ENCODE results near the gene LDLRAD4.

DNA sequence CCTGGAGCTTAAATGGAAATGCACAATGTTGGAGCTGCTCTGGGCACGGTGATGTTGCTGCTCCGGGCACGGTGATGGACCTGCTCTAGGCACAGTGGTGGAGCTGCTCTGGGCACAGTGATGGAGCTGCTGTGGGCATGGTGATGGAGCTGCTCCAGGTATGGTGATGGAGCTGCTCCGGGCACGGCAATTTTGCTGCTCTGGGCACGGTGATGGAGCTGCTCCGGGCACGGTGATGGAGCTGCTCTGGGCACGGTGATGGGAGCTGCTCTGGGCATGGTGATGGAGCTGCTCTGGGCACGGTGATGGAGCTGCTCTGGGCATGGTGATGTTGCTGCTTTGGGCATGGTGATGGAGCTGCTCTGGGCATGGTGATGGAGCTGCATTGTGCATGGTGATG lies 79.7 kb downstream of the LDLRAD4 start:
- no peak for TF ChIP-seq CTCF (conservative IDR thresholded peaks at IDR 0.05)
- no peak for TF ChIP-seq ZFX (IDR thresholded peaks at IDR 0.05)
